Measurements from ENCODE around the gene TBC1D22A. TPM values are rescaled to one million over a fixed set of nuclear protein-coding genes. Genes with fewer than 3 reads are reported as not detected.

TBC1D22A gene
- total and polyA plus RNA-seq, 4 donors, result 4.1 to 12.4 (median 8.4) TPM

- Histone ChIP-seq H3K9me3 (ENCODE audit: control insufficient read depth in 4 of 4, low read length in 3 of 4) (no peaks in the 10 kb centered on the region), H3K36me3 (ENCODE audit: control insufficient read depth in 4 of 4, insufficient read depth in 3 of 4, low read depth in 1 of 4, low read length in 3 of 4) (no peaks in the 10 kb centered on the region), H3K9ac (ENCODE audit: low read depth in 1 of 2, low read length in 2 of 2) (no peak overlapping the region), H3K27ac (ENCODE audit: low read depth in 1 of 2, low read length in 2 of 2) (no peak overlapping the region), H3K4me3 (ENCODE audit: low read depth in 1 of 3, low read length in 3 of 3) (no peak overlapping the region), H3K4me1 (ENCODE audit: control insufficient read depth in 4 of 4, insufficient read depth in 4 of 4, low read length in 3 of 4) (peaks cover 27 to 55% (median 36%) of the 10 kb centered on the region in 4 donors), H3K27me3 (ENCODE audit: control insufficient read depth in 4 of 4, insufficient read depth in 4 of 4, low read length in 3 of 4) (no peaks in the 10 kb centered on the region)
- DNase-seq (ENCODE audit: low spot score), result no peak
- WGBS, result 99% methylated on average over 2 of the region's 2 CpGs
- TF ChIP-seq FOXA1 (IDR thresholded peaks at IDR 0.05), result no peak
- TF ChIP-seq NR2F2 (IDR thresholded peaks at IDR 0.05), result no peak
- no peak for TF ChIP-seq HNF4G (IDR thresholded peaks at IDR 0.05)
- TF ChIP-seq SP1 (IDR thresholded peaks at IDR 0.05), result no peak
- TF ChIP-seq TAF1 (conservative IDR thresholded peaks at IDR 0.05), result no peak
- no peak for TF ChIP-seq GABPA (IDR thresholded peaks at IDR 0.05 in 1 of 2, conservative IDR thresholded peaks at IDR 0.05 in 1 of 2)
- no peak for TF ChIP-seq YY1 (IDR thresholded peaks at IDR 0.05)
These were observed 6.9 kb upstream of the TBC1D22A start for GRCh38 chr22:46755525-46755924.

GRCh38 chr22:46756097-46756496, 6.4 kb upstream of the TBC1D22A start:
- Histone ChIP-seq H3K4me1 (ENCODE audit: control insufficient read depth in 4 of 4, insufficient read depth in 4 of 4, low read length in 3 of 4) (peaks cover 22 to 51% (median 33%) of the 10 kb centered on the region in 4 donors), H3K27me3 (ENCODE audit: control insufficient read depth in 4 of 4, insufficient read depth in 4 of 4, low read length in 3 of 4) (no peaks in the 10 kb centered on the region), H3K9ac (ENCODE audit: low read depth in 1 of 2, low read length in 2 of 2) (no peak overlapping the region), H3K36me3 (ENCODE audit: control insufficient read depth in 4 of 4, insufficient read depth in 3 of 4, low read depth in 1 of 4, low read length in 3 of 4) (no peaks in the 10 kb centered on the region), H3K4me3 (ENCODE audit: low read depth in 1 of 3, low read length in 3 of 3) (no peak overlapping the region), H3K27ac (ENCODE audit: low read depth in 1 of 2, low read length in 2 of 2) (peak overlapping the region in 1 of 2 donors; percentile 4), H3K9me3 (ENCODE audit: control insufficient read depth in 4 of 4, low read length in 3 of 4) (no peaks in the 10 kb centered on the region)
- no peak for DNase-seq (ENCODE audit: low spot score)
- TF ChIP-seq SP1 (IDR thresholded peaks at IDR 0.05), result no peak
- TF ChIP-seq CTCF (IDR thresholded peaks at IDR 0.05; ENCODE audit: low read depth, low read length, missing input control), result no peak
- no peak for TF ChIP-seq YY1 (IDR thresholded peaks at IDR 0.05)
- no peak for TF ChIP-seq ZBTB33 (IDR thresholded peaks at IDR 0.05)
- TF ChIP-seq FOXA1 (IDR thresholded peaks at IDR 0.05), result no peak
- no peak for TF ChIP-seq RXRA (IDR thresholded peaks at IDR 0.05)
- 98% methylated on average over 1 of the region's 1 CpG for whole genome bisulfite sequencing

- 59% methylated on average over 2 of the region's 2 CpGs for WGBS
- H3K4me1 ChIP-seq (ENCODE audit: control insufficient read depth in 4 of 4, insufficient read depth in 4 of 4, low read length in 3 of 4), result peaks cover 18 to 49% (median 34%) of the 10 kb centered on the region in 4 donors
- H3K4me3 ChIP-seq (ENCODE audit: low read depth in 1 of 3, low read length in 3 of 3), result no peak overlapping the region
- no peaks in the 10 kb centered on the region for H3K36me3 ChIP-seq (ENCODE audit: control insufficient read depth in 4 of 4, insufficient read depth in 3 of 4, low read depth in 1 of 4, low read length in 3 of 4)
- H3K9me3 ChIP-seq (ENCODE audit: control insufficient read depth in 4 of 4, low read length in 3 of 4), result no peaks in the 10 kb centered on the region
- no peaks in the 10 kb centered on the region for H3K27me3 ChIP-seq (ENCODE audit: control insufficient read depth in 4 of 4, insufficient read depth in 4 of 4, low read length in 3 of 4)
- H3K27ac ChIP-seq (ENCODE audit: low read depth in 1 of 2, low read length in 2 of 2), result peak overlapping the region; percentile 7 to 58
- no peak overlapping the region for H3K9ac ChIP-seq (ENCODE audit: low read depth in 1 of 2, low read length in 2 of 2)
- TF ChIP-seq TAF1 (conservative IDR thresholded peaks at IDR 0.05) (no peak), FOXA1 (IDR thresholded peaks at IDR 0.05) (peak; percentile 21), RXRA (IDR thresholded peaks at IDR 0.05) (peak; percentile 80 to 92), CTCF (IDR thresholded peaks at IDR 0.05; ENCODE audit: low read depth, low read length, missing input control) (no peak), MAX (IDR thresholded peaks at IDR 0.05) (peak; percentile 54), HNF4G (IDR thresholded peaks at IDR 0.05) (peak; percentile 41), JUND (IDR thresholded peaks at IDR 0.05) (peak in 1 of 2 donors; percentile 63), EGR1 (IDR thresholded peaks at IDR 0.05; ENCODE audit: low read depth in 2 of 2) (no peak), HNF4A (conservative IDR thresholded peaks at IDR 0.05) (peak; percentile 68 to 76), GABPA (IDR thresholded peaks at IDR 0.05 in 1 of 2, conservative IDR thresholded peaks at IDR 0.05 in 1 of 2) (peak in 1 of 2 donors; percentile 26), ATF3 (IDR thresholded peaks at IDR 0.05) (no peak), RAD21 (IDR thresholded peaks at IDR 0.05) (peak; percentile 36 to 38), SP1 (IDR thresholded peaks at IDR 0.05) (peak; percentile 68), ZBTB33 (IDR thresholded peaks at IDR 0.05) (no peak), YY1 (IDR thresholded peaks at IDR 0.05) (peak; percentile 63)
- no peak for DNase-seq (ENCODE audit: low spot score)
These were observed 5.3 kb upstream of the TBC1D22A start for GRCh38 chr22:46757104-46757503.
